ENCODE data around the gene NEURL1B. TPM values are rescaled to one million over a fixed set of nuclear protein-coding genes. Genes with fewer than 3 reads are reported as not detected.
"Not testable (repeated sequence)": the region's sequence is repeated elsewhere in the genome, so short reads cannot be mapped to it uniquely, and the experiment has no call there.

The NEURL1B gene
- total and polyA plus RNA-seq, 12 donors, result 9.8 to 99.9 (median 41.5) TPM

DNA sequence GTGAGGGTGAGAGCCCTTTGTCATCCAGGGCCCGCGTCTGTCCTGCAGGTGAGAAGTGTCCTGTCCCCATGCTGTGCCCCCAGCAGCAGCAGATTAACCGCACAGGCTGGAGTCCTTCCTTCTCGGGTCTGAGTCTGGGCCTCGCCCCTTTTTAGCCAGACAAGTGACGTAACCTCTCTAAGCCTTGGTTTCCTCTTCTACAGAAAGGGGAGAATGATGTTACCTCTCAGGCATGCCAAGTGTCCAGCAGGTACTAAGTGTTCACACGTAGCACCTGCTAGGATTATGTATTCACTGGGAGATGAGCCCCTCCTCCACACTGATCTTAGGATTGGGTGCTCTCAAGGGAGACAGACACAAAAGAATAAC, 6.9 kb downstream of the NEURL1B start:
- 62 to 84% (median 77%) methylated on average over 5 to 7 of the region's 7 CpGs for WGBS, 4 donors
- Histone ChIP-seq H3K4me3 (no peak overlapping the region), H3K4me1 (replicated peaks in 1 of 2) (peaks cover 0 to 29% of the 10 kb centered on the region in 2 donors), H3K9me3 (replicated peaks in 1 of 3) (no peaks in the 10 kb centered on the region), H3K36me3 (replicated peaks in 1 of 2) (peaks cover 0 to 10% of the 10 kb centered on the region in 2 donors), H3K27me3 (no peaks in the 10 kb centered on the region), H3K27ac (peak overlapping the region in 2 of 5 donors; percentile 38 to 87)
- no peak for DNase-seq
- intact Hi-C loops (cut with DNase I), result no loop called here
- TF ChIP-seq POLR2A (IDR thresholded peaks at IDR 0.05), result no peak
- TF ChIP-seq, protein P1, sequence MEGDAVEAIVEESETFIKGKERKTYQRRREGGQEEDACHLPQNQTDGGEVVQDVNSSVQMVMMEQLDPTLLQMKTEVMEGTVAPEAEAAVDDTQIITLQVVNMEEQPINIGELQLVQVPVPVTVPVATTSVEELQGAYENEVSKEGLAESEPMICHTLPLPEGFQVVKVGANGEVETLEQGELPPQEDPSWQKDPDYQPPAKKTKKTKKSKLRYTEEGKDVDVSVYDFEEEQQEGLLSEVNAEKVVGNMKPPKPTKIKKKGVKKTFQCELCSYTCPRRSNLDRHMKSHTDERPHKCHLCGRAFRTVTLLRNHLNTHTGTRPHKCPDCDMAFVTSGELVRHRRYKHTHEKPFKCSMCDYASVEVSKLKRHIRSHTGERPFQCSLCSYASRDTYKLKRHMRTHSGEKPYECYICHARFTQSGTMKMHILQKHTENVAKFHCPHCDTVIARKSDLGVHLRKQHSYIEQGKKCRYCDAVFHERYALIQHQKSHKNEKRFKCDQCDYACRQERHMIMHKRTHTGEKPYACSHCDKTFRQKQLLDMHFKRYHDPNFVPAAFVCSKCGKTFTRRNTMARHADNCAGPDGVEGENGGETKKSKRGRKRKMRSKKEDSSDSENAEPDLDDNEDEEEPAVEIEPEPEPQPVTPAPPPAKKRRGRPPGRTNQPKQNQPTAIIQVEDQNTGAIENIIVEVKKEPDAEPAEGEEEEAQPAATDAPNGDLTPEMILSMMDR (IDR thresholded peaks at IDR 0.05), result no peak

DNA sequence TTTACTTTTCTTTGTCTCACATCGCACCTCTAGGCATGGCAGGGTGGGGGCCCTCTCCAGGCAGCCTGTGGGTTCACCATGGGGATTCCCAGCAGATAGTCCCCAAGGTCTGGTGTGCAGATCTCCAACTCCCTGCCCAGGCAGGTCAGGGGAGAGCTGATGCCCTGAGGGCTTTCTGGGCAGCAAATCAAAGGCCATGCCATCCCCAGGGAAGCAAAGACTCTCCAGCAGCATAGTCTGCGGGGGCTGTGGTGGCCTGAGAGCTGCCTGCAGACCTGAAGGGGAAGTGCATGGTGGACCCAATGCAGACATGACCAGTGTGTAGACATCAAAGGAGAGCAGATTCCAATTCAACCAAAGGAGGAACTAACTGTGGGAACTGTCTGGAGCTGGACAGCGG, 7.7 kb downstream of the NEURL1B start:
- intact Hi-C loops (cut with DNase I), result no loop called here
- 77 to 93% (median 86%) methylated on average over 3 of the region's 3 CpGs for WGBS, 4 donors
- peaks cover 0 to 10% of the 10 kb centered on the region in 2 donors for H3K36me3 ChIP-seq (replicated peaks in 1 of 2)
- H3K4me3 ChIP-seq, result no peak overlapping the region
- H3K9me3 ChIP-seq (replicated peaks in 1 of 3), result no peaks in the 10 kb centered on the region
- peaks cover 0 to 22% of the 10 kb centered on the region in 2 donors for H3K4me1 ChIP-seq (replicated peaks in 1 of 2)
- no peak for DNase-seq
- no peaks in the 10 kb centered on the region for H3K27me3 ChIP-seq
- TF ChIP-seq, protein P1 (IDR thresholded peaks at IDR 0.05), result no peak
- TF ChIP-seq POLR2A (IDR thresholded peaks at IDR 0.05), result no peak
- peak overlapping the region in 2 of 5 donors; percentile 38 to 87 for H3K27ac ChIP-seq

DNA sequence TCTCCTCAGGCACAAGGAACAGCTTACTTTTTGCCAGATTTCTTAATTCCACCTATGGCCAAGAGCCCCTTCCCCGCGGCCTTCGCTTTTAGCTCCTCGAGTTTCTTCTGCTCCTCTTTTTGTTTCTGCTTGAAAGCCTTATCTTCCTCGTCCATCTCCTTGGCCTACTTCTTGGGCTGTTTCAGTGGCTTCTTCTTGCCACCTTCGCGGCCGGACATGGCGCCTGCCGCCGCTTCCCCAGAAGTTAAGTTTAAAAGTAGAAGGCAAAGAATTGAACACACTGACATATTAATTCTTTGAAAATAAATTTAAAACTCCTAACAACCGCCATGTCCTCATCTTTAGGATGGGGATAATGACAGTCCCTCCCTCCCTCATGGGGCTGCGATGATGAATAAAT, 15.4 kb downstream of the NEURL1B start:
- H3K9me3 ChIP-seq (replicated peaks in 1 of 3); H3K36me3 ChIP-seq (replicated peaks in 1 of 2); intact Hi-C loops (cut with DNase I); DNase-seq; H3K27me3 ChIP-seq; H3K4me3 ChIP-seq: not testable (repeated sequence)
- 95 to 96% (median 96%) methylated on average over 13 of the region's 13 CpGs for WGBS, 4 donors
- Histone ChIP-seq H3K27ac (peak overlapping the region in 1 of 5 donors; percentile 49), H3K4me1 (replicated peaks in 1 of 2) (peaks cover 20 to 45% of the 10 kb centered on the region in 2 donors)

DNA sequence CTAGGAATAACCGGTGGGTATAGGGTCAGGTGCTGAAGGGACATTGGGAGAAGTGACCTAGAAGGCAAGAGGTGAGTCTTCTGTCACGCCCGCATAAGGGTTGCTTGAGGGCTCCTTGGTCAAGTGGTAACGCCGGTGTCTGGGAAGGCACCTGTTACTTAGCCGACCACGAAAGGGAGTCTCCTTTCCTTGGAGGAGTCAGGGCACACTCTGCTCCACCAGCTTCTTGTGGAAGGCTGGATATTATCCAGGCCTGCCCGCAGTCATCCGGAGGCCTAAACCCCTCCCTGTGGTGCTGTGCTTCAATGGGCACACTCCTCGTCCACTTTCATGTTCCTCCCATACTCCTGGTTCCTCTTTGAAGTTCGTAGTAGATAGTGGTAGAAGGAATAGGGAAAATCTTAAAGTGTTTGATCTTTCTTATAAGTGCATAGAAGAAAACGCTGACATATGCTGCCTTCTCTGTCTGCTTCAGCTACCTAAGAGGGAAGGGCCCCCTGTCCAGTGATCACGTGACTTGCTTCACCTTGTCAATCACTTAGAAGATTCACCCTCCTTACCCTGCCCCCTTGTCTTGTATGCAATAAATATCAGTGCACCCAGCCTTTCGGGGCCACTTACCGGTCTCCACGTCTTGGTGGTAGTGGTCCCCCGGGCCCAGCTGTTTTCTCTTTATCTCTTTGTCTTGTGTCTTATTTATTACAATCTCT, 16.6 kb downstream of the NEURL1B start:
- intact Hi-C loops (cut with DNase I); H3K27me3 ChIP-seq; DNase-seq; H3K4me3 ChIP-seq; H3K9me3 ChIP-seq (replicated peaks in 1 of 3); H3K36me3 ChIP-seq (replicated peaks in 1 of 2): not testable (repeated sequence)
- H3K27ac ChIP-seq, result peak overlapping the region in 3 of 5 donors; percentile 19 to 90 (median 88)
- peaks cover 25 to 54% of the 10 kb centered on the region in 2 donors for H3K4me1 ChIP-seq (replicated peaks in 1 of 2)
- WGBS, 4 donors, result 69 to 83% (median 79%) methylated on average over 16 to 17 of the region's 17 CpGs

DNA sequence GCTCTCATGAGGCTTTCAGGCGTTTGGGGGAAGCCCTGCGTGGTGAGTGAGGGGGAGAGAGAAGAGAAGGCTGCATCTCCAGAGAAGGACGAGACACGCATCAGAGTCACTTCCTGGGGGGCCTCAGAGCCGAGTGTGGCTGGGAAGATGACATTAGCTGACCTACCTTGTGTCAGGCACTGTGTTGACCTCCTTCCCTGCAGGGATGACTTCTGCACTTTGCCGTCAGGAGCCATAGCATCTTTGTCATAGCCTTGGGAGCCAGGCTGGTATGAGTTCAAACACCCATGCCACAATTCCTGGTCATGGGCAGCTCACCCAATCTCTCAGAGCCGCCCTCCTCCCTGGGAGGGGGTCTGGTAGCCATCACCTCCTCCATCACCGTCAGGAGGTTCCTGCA, 17.3 kb downstream of the NEURL1B start:
- H3K27me3 ChIP-seq, result no peaks in the 10 kb centered on the region
- H3K4me3 ChIP-seq, result no peak overlapping the region
- peaks cover 25 to 58% of the 10 kb centered on the region in 2 donors for H3K4me1 ChIP-seq (replicated peaks in 1 of 2)
- H3K36me3 ChIP-seq (replicated peaks in 1 of 2), result no peaks in the 10 kb centered on the region
- 57 to 65% (median 61%) methylated on average over 5 to 8 of the region's 8 CpGs for WGBS, 4 donors
- TF ChIP-seq POLR2A (IDR thresholded peaks at IDR 0.05), result no peak
- TF ChIP-seq, protein P1 (IDR thresholded peaks at IDR 0.05), result no peak
- no peak for DNase-seq
- intact Hi-C loops (cut with DNase I), result no loop called here
- peak overlapping the region in 3 of 5 donors; percentile 70 to 90 (median 88) for H3K27ac ChIP-seq
- no peaks in the 10 kb centered on the region for H3K9me3 ChIP-seq (replicated peaks in 1 of 3)
